Breast epithelium (tissue), 4 donors: ENCODE results near the gene CALR3. TPM values are rescaled to one million over a fixed set of nuclear protein-coding genes. Genes with fewer than 3 reads are reported as not detected.
"Not testable (repeated sequence)": the region's sequence is repeated elsewhere in the genome, so short reads cannot be mapped to it uniquely, and the experiment has no call there.

Source experiments
- DNase-seq, 2 donors: peaks; one replicate each; pipeline ENCODE4 v3.0.0-alpha.2; 2019; ENCODE audit warnings: low spot score in 2 of 2
- H3K27ac ChIP-seq, 2 donors: fragments of 200-600 bp; sonication (generic) in 1 of 2; one replicate each; pipeline ENCODE4 v1.5.1; 2016 to 2019; ENCODE audit warnings: mild to moderate bottlenecking in 1 of 2
- H3K27me3 ChIP-seq, 2 donors: fragments of 200-600 bp; sonication (generic) in 1 of 2; one replicate each; pipeline versions ENCODE4 v1.5.1 to v1.6.0; 2017 to 2019; ENCODE audit warnings: control low read depth in 1 of 2, mild to moderate bottlenecking in 1 of 2
- H3K36me3 ChIP-seq: fragments of 200-600 bp; one replicate; pipeline ENCODE4 v1.5.1; 2019
- H3K4me1 ChIP-seq, 2 donors: fragments of 200-600 bp; sonication (generic); one replicate each; pipeline ENCODE4 v1.5.1; 2016 to 2019; ENCODE audit warnings: control low read depth in 1 of 2
- H3K4me3 ChIP-seq, 3 donors: fragments of 200-600 bp; sonication (generic); 1 replicate in 2 of 3; 2 replicates in 1 of 3; pipeline ENCODE4 v1.5.1; 2016 to 2019; ENCODE audit warnings: mild to moderate bottlenecking in 3 of 3, moderate library complexity in 2 of 3
- H3K9me3 ChIP-seq, 2 donors: fragments of 200-600 bp; sonication (generic) in 1 of 2; one replicate each; pipeline ENCODE4 v1.5.1; 2016 to 2019; ENCODE audit warnings: control low read depth in 1 of 2
- CTCF ChIP-seq, 3 donors: fragments of 450-650 bp; IDR thresholded peaks; one replicate each; pipeline ENCODE4 v1.5.1; 2016 to 2017; ENCODE audit warnings: antibody characterized with exemption in 3 of 3, mild to moderate bottlenecking in 3 of 3, moderate library complexity in 3 of 3
- POLR2A ChIP-seq: fragments of 450-650 bp; IDR thresholded peaks from one replicate; pipeline ENCODE4 v1.6.1; 2016; ENCODE audit warnings: antibody characterized with exemption, mild to moderate bottlenecking, moderate library complexity
- POLR2AphosphoS5 ChIP-seq, 3 donors: sonication (generic); formaldehyde crosslinking; IDR thresholded peaks; one replicate each; pipeline ENCODE4 v1.6.1; 2017; ENCODE audit warnings: antibody characterized with exemption in 3 of 3
- intact Hi-C: fragments of 100-400 bp; cut with DNase I; formaldehyde crosslinking; loops from one replicate; pipeline ENCODE4 v1.15.1; 2023; ENCODE audit warnings: low total_unique reads
- total RNA-seq, 3 donors: library from RNA; depleted of rRNA; stranded (reverse); fragments of >200 nt; gene quantifications; one replicate each; pipeline ENCODE4 v1.1.0, GENCODE V29; 2016

Gene CALR3
- total RNA-seq, 3 donors from 2014 or later = not detected

- DNase-seq = no peak
- Histone ChIP-seq H3K36me3 (no peaks in the 10 kb centered on the region), H3K4me1 (no peaks in the 10 kb centered on the region), H3K4me3 (peak overlapping the region; percentile 77 to 96 (median 95)), H3K27me3 (no peaks in the 10 kb centered on the region), H3K9me3 (no peaks in the 10 kb centered on the region), H3K27ac (peak overlapping the region in 1 of 2 donors; percentile 96)
- TF ChIP-seq POLR2A (no peak), CTCF (IDR thresholded peaks at IDR 0.05) (no peak), POLR2AphosphoS5 (IDR thresholded peaks at IDR 0.05) (no peak)
- intact Hi-C loops = no loop called here
Measured at GRCh38 chr19:16470541-16470910, 25.4 kb downstream of the CALR3 start.

- Histone ChIP-seq H3K4me1 (no peaks in the 10 kb centered on the region), H3K36me3 (no peaks in the 10 kb centered on the region), H3K4me3 (no peak overlapping the region), H3K27ac (no peak overlapping the region), H3K27me3 (no peaks in the 10 kb centered on the region), H3K9me3 (no peaks in the 10 kb centered on the region)
- DNase-seq = no peak
- TF ChIP-seq POLR2AphosphoS5 (IDR thresholded peaks at IDR 0.05) = no peak
- TF ChIP-seq CTCF (IDR thresholded peaks at IDR 0.05) = no peak
- TF ChIP-seq POLR2A = no peak
- intact Hi-C loops = no loop called here
Measured at GRCh38 chr19:16467581-16467980, 28.4 kb downstream of the CALR3 start.

- H3K4me3 ChIP-seq, DNase-seq, H3K27ac ChIP-seq, H3K9me3 ChIP-seq, H3K4me1 ChIP-seq, H3K36me3 ChIP-seq, H3K27me3 ChIP-seq: not testable (repeated sequence)
- intact Hi-C loops = loop anchor here (1.0 kb wide), 1 partner anchor 21 kb away; no protein-coding TSS in a partner anchor
Measured at GRCh38 chr19:16466802-16467427, 29.1 kb downstream of the CALR3 start.

GRCh38 chr19:16465239-16465638, 30.7 kb downstream of the CALR3 start:
- Histone ChIP-seq H3K4me1 (no peaks in the 10 kb centered on the region), H3K27me3 (no peaks in the 10 kb centered on the region), H3K27ac (no peak overlapping the region), H3K4me3 (no peak overlapping the region), H3K36me3 (no peaks in the 10 kb centered on the region), H3K9me3 (no peaks in the 10 kb centered on the region)
- intact Hi-C loops = no loop called here
- TF ChIP-seq POLR2AphosphoS5 (IDR thresholded peaks at IDR 0.05) (no peak), POLR2A (no peak), CTCF (IDR thresholded peaks at IDR 0.05) (no peak)
- no peak for DNase-seq

- TF ChIP-seq CTCF (IDR thresholded peaks at IDR 0.05) = no peak
- Histone ChIP-seq H3K27ac (peak overlapping the region in 1 of 2 donors; percentile 19), H3K36me3 (no peaks in the 10 kb centered on the region), H3K4me3 (no peak overlapping the region), H3K9me3 (no peaks in the 10 kb centered on the region), H3K4me1 (no peaks in the 10 kb centered on the region), H3K27me3 (no peaks in the 10 kb centered on the region)
- no peak for DNase-seq
- intact Hi-C loops = no loop called here
Measured at GRCh38 chr19:16463991-16464575, 31.9 kb downstream of the CALR3 start.
